Measurements from ENCODE around the gene CCDC50.

The CCDC50 gene

GRCh38 chr3:191444569-191444968, 115.4 kb downstream of the CCDC50 start:
- Mint-ChIP-seq H3K4me1 (no peaks in the 10 kb centered on the region), H3K9me3 (peaks cover 3% of the 10 kb centered on the region), H3K27ac (no peak overlapping the region), H3K27me3 (ENCODE audit: low read depth) (no peaks in the 10 kb centered on the region), H3K36me3 (ENCODE audit: low read depth) (no peaks in the 10 kb centered on the region), H3K4me3 (no peak overlapping the region)
- no peak for TF ChIP-seq CTCF (IDR thresholded peaks at IDR 0.05; ENCODE audit: unreplicated experiment in 3 of 3)

Measured in nephron (organoid).